Measurements from ENCODE around the gene SETD3.

DNA sequence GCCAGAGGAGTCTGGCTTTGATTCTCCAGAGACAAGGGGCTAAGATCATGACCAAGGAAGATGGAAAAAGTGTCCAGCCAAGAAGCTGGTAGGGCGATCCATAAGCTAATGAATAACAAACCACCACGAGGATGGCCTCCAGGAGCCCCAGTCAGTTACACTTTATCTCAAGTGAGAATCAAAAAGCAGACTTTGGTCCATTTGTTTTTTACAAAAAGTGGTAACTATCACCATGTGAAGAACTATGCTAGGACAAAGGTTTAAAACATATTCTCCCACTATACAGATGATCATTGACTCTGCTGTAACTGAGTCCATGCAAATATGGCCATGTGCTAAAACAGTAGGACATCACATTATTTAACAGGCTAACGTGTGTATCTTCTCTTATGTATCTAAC lies 13.9 kb downstream of the SETD3 start:
- TF ChIP-seq POLR2A (IDR thresholded peaks at IDR 0.05) = no peak
- no peak for TF ChIP-seq POLR2AphosphoS5 (IDR thresholded peaks at IDR 0.05)
- TF ChIP-seq CTCF (IDR thresholded peaks at IDR 0.05) = no peak

Data from gastroesophageal sphincter (tissue), 3 donors.